GM20431 (cell line): ENCODE data around the gene STARD13.

Experiments used
- in situ Hi-C: fragments of 300-500 bp; cut with MseI, MboI; formaldehyde crosslinking; loops from one replicate; pipeline ENCODE4 v1.15.0; 2020; ENCODE audit warnings: low sequenced_read_pairs; ENCODE audit not compliant: unreplicated experiment

Gene STARD13

GRCh38 chr13:33109271-33109697, 176.3 kb downstream of the STARD13 start:
- in situ Hi-C loops: no loop called here

- in situ Hi-C loops: no loop called here
Observed at GRCh38 chr13:33108620-33109019, 176.9 kb downstream of the STARD13 start.

- in situ Hi-C loops: no loop called here
Observed at GRCh38 chr13:33107361-33107760, 178.2 kb downstream of the STARD13 start.

- in situ Hi-C loops: no loop called here
Observed at GRCh38 chr13:33106656-33107360, 178.7 kb downstream of the STARD13 start.

- in situ Hi-C loops: no loop called here
Observed at GRCh38 chr13:33105387-33106005, 180.1 kb downstream of the STARD13 start.

- in situ Hi-C loops: no loop called here
Observed at GRCh38 chr13:33103457-33103856, 182.1 kb downstream of the STARD13 start.

- in situ Hi-C loops: no loop called here
Observed at GRCh38 chr13:33101835-33102234, 183.7 kb downstream of the STARD13 start.

GRCh38 chr13:33100886-33101285, 184.7 kb downstream of the STARD13 start:
- in situ Hi-C loops: no loop called here

- in situ Hi-C loops: no loop called here
Observed at GRCh38 chr13:33099860-33100259, 185.7 kb downstream of the STARD13 start.

GRCh38 chr13:33096886-33097605, 188.5 kb downstream of the STARD13 start:
- in situ Hi-C loops: no loop called here

GRCh38 chr13:33092073-33092987, 193.2 kb downstream of the STARD13 start:
- in situ Hi-C loops: no loop called here

- in situ Hi-C loops: no loop called here
Observed at GRCh38 chr13:33091415-33091774, 194.2 kb downstream of the STARD13 start.

GRCh38 chr13:33090755-33091414, 194.7 kb downstream of the STARD13 start:
- in situ Hi-C loops: no loop called here

- in situ Hi-C loops: no loop called here
Observed at GRCh38 chr13:33089311-33089710, 196.2 kb downstream of the STARD13 start.

GRCh38 chr13:33087790-33088189, 197.8 kb downstream of the STARD13 start:
- in situ Hi-C loops: no loop called here

GRCh38 chr13:33087091-33087490, 198.5 kb downstream of the STARD13 start:
- in situ Hi-C loops: no loop called here

- in situ Hi-C loops: no loop called here
Observed at GRCh38 chr13:33083054-33083453, 202.5 kb downstream of the STARD13 start.

- in situ Hi-C loops: no loop called here
Observed at GRCh38 chr13:33081666-33082065, 203.9 kb downstream of the STARD13 start.

- in situ Hi-C loops: no loop called here
Observed at GRCh38 chr13:33080972-33081590, 204.5 kb downstream of the STARD13 start.
